ENCODE results near the gene BCOR.

DNA sequence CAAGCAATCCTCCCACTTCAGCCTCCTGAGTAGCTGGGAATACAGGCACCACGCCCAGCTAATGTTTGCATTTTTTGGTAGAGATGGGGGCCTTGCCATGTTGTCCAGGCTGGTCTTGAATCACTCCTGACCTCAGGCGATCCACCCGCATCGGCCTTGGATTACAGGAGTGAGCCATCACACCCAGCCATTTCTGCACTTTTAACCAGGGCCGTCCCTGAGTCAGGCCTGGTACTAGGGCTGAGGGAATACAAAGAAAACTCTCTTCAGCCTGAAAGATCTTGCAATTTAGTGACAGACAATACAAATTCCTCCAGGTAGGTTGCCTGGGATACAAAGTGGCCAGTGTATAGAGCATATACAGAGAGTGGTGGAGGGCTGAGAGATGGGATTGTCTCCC, 65.8 kb downstream of the BCOR start:
- TF ChIP-seq CTCF (conservative IDR thresholded peaks at IDR 0.05 in 1 of 2, IDR thresholded peaks at IDR 0.05 in 1 of 2; ENCODE audit: low read depth in 1 of 2, low read length in 2 of 2) (no peak), EZH2 (IDR thresholded peaks at IDR 0.05; ENCODE audit: low read length, missing control alignments) (no peak)

Data from fibroblast of lung (primary cell).